Measurements from ENCODE around the gene CCNC.
A peak's percentile ranks its signal among the peaks of the same experiment; 100 is the strongest.

The CCNC gene

DNA sequence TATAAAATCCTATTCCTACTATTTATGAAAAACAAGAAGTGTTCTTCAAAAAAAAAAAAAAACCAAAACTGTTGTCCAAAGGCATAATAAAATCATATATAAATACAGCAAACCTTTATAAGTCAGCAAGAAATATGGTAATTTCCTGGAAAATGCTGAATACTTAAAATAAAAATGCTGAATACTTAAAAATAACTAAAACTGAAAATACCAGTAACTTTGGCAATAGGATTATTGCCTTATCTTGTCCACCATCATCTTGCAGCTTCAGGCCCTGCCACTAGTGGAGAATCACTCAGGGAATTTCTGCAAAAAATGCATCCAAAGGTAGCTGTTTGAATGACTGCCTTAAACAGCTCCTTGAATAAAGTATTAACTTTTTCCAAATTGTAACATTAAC, 24.5 kb downstream of the CCNC start:
- no peak for DNase-seq

DNA sequence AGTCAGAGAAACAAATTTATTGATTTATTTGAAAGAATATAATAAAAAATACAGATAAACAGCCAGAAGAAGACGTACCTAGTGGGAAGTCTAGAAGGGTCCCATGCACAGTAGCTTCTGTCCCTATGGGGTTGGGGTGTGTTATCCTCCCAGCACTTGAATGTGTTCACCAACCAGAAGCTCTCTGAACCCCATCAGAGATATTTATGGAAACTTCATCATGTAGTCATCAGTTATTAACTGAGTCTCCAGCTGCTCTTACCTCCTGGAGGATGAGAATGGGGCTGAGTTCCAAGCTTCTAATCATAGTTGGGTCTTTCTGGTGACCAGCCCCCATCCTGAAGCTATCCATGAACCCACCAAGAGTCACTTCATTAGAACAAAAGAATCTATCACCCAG, 37.8 kb downstream of the CCNC start:
- no peak for DNase-seq

- no peak for DNase-seq
These were observed 45.9 kb downstream of the CCNC start for GRCh38 chr6:99522531-99522930.

GRCh38 chr6:99521633-99522151, 46.8 kb downstream of the CCNC start:
- DNase-seq = no peak

- peak; percentile 86 for DNase-seq
These were observed 47.4 kb downstream of the CCNC start for GRCh38 chr6:99520855-99521632.

DNA sequence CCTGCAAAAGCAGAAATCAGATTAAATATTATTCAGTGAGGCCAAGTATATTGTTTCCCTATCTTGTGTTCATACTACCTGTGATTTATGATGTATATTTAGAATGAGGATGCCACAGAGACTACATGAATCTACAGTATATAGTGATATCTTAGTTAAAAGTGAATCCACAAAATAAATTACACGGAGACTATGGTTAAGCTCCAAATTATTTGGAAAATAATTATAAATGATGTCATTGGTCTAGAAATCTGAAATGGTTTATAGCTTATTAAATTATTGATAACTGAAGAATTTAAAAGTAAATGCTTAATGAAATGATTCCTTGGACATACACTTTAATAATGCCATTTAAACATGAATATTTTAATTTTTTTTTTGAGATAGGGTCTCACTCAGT, 49.0 kb downstream of the CCNC start:
- no peak for DNase-seq

- no peak for DNase-seq
These were observed 54.4 kb downstream of the CCNC start for GRCh38 chr6:99514089-99514488.

GRCh38 chr6:99512033-99512432, 56.4 kb downstream of the CCNC start:
- DNase-seq = no peak

DNA sequence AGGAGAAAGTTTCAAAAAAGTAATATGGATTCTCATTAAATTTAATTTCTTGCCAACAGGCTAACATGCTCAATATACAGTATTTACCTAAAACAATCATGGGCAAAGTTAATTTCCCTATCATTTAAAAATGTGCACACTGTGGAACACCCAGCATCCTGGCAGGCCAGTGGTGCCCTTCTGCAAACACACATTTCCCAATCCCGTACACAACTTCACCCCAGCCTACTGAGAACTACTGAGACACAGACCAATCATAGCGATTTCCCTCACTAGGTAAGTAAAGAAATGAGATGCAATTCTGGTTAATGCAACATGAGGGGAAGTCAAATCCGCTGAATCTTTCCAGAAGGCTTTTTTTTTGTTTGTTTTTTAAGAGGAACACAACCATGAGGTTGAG, 60.8 kb downstream of the CCNC start:
- no peak for DNase-seq

GRCh38 chr6:99501762-99502161, 66.7 kb downstream of the CCNC start:
- no peak for DNase-seq

DNA sequence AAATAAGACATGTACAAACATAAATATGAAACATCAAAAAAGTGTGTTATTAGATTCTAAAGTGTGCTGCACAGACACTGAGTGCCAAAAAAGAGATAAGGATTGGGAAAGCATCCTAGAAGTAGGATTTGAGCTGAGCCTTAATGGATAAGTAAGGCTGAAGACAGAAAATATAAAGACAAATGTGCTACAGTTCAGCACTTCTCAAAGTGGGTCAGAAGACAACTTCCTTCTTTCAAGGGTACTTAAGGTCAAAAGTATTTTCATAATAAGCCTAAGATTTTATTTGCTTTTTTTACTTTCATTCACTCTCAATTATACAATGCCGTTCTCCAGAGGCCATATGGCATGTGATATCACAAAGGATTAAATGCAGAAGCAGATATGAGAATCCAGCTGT, 70.0 kb downstream of the CCNC start:
- DNase-seq = no peak

DNA sequence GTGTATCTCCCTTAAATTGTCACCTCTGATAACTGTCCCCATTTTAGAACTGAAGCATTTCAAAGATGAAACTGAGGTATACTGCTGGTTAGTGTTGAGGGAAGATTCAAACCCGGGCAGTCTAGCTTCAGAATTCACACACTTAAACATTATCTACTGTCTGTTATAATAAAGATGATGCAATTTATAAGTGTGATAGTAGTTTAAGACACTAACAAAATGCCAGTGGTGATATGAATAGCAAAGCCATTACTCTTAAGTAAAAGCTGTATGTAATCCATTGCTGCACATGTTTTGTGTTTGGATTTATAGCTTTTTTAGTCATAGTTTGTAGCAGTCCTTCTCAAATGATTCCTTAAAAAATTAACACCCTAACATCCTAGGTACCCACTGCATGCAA, 73.0 kb downstream of the CCNC start:
- no peak for DNase-seq

Measured in hematopoietic multipotent progenitor cell treated with erythropoietin and hydrocortisone succinate and interleukin-3 and kit ligand, for 8 days (in vitro differentiated cells).